NCI-H526 treated with DMSO at 0.1 percent for 48 hours (cell line): ENCODE data around the gene THAP2.

Experiments used
- DNase-seq: peaks from one replicate; lab custom pipeline; 2025; lab: John Stamatoyannopoulos, UW

THAP2 gene

GRCh38 chr12:71663561-71664410 lies at the start of gene THAP2, which contains the start of gene ZFC3H1:
TSS of gene THAP2 (plus strand) at chr12:71664301. CDS start at chr12:71664510, 209 bp downstream.
TSS of gene ZFC3H1 (minus strand) at chr12:71663848. CDS start at chr12:71663610, 238 bp downstream.
- peak; percentile 99 for DNase-seq

DNA sequence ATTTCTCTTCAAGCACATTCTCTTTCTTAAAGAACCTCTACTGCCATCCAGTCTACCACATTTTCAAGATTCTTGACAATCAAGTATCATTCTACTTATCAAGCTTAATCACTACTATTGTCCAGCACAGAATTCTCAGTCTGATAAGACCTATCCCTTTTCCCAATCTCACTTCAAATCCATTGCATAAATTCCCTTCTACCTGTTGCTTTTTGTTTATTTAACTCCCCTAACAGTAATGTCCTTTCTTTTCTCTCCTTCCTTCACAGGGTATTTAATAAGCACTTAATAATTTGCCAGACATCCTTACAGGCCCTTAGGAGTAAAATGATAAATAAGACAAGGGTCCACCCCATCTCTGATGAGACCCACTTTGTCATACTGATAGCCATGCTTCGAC lies 42.2 kb upstream of the THAP2 start:
- no peak for DNase-seq

GRCh38 chr12:71625476-71625875 lies 38.6 kb upstream of the THAP2 start:
- no peak for DNase-seq

DNA sequence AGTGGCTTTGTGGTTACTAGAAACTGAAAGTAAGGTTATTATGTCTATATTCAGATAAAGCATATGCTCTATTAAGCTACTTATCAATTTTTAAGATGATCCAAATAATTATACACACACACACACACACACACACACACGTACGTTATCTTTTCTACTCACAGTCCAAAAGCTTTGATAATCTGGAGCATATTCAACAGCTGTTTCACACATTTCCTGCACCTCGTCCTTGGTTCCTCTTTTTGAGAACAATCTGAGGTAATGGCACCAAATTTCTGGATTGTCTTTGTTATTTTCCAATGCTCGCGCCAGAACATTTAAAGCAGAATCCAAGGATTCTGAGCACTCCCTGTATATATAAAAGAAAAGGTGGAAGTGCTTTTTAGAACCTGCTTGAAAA lies 38.0 kb upstream of the THAP2 start:
- DNase-seq, result no peak

DNA sequence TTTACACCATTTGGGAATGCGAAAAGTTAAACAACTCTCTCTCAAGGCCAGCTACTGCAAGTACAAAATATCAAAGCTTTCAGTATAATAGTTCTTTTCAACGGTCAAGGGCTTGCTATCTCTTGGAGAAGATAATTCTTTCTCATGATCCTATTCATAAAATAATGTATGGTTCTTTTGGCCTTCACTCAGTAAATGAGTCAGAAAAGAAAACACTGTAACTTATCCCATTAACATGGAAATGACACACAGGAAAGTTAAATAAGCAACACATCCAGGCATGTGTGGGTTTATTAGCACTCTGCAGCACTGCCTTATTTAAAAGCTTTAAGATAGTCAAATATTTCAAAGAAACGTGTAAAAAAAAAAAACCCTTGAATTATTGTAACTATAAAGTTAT lies 37.3 kb upstream of the THAP2 start:
- DNase-seq, result no peak

DNA sequence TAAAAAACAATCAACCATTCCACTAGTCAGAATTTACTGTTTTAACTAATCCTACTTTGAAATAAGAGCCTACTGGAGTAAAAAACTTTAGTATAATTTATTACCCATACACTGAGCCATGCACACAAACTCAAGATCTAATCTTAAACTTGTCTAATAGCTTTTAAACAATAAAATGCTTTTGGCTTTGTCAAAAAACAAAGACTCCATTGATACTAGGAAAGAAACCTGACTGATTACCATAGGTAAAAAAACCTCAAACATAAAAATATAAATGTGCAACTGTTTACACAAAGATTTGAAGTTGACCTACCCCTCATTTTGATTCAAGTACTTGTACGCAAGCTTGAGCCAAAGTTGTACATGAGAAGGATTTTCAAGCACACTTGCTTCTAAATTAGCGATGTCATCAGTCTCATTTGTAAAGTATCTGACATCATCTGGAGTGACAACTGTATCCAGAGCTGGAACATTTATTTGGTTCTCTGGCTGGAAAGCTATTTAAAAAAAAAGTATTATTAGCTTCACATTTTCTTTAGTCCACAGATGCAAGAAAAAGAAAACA lies 36.6 kb upstream of the THAP2 start:
- DNase-seq, result no peak

GRCh38 chr12:71636704-71637115 lies 27.4 kb upstream of the THAP2 start:
- peak; percentile 13 for DNase-seq

DNA sequence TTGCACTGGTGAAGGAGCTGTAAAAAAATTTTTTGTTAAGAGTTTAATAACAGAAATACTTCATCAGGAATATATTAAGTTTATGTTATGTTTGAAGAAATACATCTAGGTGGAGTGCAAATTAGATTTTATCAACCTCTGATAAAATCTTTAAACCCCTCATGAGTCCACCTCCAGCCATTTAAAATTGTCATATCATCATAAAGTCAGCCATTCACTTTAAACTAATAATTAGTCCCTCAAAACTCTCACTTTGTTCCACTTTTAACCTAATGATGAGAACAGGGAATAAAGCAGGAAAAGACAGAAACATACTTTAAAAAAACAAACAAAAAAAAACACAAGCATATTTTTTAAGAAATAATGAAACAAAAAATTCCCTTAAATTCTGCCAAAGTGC lies 25.6 kb upstream of the THAP2 start:
- no peak for DNase-seq

DNA sequence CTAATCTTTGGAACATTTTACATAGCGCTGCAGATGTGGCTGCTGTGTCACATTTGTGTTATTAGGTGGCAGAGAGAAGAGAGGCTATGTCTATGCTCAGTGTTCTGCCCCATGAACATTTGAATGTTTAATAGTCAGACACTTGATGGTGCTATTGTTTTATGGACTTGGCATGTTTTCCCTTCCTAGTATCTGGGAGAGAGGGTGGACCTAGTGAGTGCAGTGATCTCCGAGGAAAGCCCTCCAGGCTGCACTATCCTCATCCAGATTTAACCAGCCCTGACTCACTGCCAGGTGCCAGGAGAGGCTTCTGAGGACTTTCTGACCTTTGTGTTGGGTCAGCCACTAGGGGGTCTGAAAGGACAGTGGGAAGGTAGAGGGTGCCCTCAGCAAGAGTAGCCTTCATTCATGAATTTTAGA lies 24.8 kb upstream of the THAP2 start:
- no peak for DNase-seq

DNA sequence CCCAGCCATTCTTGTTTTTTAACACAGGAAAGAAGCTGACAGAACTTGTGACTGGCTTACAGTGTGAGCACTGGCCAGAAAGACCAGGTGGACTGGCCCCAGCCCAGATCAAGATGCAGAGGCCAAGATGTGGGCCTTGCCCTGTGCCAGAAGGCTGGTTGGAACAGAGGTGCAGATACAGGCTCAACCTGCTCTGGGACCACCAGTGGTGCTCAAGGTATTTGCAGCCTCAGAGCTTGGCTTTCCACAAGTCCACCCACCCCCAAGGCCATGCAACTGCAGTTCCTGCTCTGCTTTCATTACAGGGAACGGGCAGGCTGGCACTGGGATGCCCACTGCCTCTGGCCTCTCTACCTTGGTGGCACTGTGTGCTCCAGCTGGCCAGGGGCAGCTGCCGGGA lies 23.8 kb upstream of the THAP2 start:
- no peak for DNase-seq

GRCh38 chr12:71641390-71641789 lies 22.7 kb upstream of the THAP2 start:
- no peak for DNase-seq

DNA sequence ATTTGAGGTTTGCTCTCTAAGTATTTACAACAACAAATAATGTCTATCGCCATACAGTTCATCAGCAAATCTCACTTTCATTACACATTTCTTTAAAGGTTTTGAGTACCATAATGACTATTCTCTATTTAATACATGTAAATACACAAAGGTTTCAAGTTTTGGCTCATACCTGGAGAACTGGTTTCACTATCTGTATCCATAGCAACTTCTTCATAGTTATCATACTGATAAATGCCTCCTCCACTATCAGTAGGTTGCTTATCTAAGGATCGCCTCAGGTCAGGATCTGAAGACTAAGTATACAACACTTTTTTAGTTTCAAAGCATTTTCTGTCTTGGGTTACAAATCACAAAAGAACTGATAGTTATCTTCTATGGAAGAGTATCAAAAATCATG lies 21.8 kb upstream of the THAP2 start:
- DNase-seq, result no peak

DNA sequence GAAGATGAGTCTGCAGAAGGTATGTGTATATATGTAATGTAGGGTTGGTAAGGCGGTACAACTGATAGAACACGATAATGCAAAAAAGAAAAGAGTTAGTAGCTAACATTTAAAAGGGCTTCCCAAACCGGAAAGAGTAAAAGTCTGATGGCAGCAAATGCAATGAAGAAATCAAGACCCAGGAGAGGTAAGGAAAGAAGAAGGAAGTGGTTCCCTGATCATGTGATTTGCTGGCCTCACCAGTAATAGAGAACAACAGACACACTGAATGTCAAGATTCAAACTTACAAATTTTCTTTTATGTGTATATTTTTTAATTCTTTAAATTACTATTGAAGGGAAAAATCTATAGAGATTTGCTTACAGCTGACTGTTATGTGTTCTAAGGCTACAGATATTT lies 18.8 kb upstream of the THAP2 start:
- DNase-seq, result no peak

- no peak for DNase-seq
Observed at GRCh38 chr12:71646512-71646911, 17.6 kb upstream of the THAP2 start.

GRCh38 chr12:71648537-71648936 lies 15.6 kb upstream of the THAP2 start:
- DNase-seq, result no peak

DNA sequence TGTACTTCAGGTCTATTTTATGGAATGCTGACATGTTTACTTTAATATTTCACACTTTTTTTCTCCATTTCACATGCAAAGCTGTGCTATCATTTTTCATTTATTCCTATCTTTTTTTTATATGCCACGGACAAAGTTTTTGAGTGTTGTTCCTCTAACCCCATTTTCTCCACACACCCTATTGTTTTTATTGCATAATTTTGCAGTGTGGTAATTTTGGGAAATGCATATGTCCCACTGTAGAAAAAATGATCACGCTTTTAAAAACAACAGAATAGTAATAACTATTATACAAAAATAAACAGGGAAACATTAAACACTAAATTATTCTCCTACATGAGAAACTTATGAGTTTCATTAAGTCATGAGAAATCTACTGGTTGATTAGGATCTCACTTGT lies 14.7 kb upstream of the THAP2 start:
- no peak for DNase-seq

DNA sequence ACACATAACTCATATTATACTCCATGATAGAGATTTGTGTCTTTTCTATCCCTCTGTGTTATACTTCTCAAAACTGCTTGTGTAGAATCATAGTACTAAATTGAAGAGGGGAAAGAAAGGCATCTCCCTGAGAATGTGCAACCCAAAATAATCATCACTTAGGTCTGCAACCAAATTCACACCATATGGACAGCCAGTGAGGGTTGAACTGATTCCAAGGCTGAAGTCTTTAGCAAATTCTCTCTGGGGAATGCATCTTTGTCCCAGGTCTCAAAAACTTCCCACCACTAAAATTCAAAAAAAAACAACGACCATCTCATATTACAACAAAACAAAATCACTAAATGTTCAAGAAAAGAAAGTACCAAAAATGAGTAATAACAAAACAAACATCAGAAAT lies 11.4 kb upstream of the THAP2 start:
- no peak for DNase-seq

GRCh38 chr12:71653137-71653536 lies 11.0 kb upstream of the THAP2 start:
- DNase-seq, result no peak

- DNase-seq, result no peak
Observed at GRCh38 chr12:71654200-71654599, 9.9 kb upstream of the THAP2 start.

- no peak for DNase-seq
Observed at GRCh38 chr12:71655495-71655894, 8.6 kb upstream of the THAP2 start.

DNA sequence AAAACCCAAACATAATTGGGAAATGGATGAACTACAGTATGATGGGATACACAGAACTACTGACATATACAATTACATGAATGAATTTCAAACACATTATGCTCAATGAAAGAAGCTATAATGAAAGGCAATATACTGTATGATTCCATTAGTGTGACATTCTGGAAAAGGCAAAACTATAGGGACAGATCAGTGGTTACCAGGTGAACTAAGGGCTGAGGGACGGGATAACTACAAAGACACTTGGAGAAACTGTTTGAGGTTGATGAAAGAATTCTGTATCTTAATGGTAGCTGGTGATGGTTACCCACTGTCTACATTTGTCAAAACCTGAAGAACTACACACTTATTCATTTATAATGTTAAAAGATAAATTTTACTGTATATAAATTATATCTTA lies 8.2 kb upstream of the THAP2 start:
- DNase-seq, result no peak

DNA sequence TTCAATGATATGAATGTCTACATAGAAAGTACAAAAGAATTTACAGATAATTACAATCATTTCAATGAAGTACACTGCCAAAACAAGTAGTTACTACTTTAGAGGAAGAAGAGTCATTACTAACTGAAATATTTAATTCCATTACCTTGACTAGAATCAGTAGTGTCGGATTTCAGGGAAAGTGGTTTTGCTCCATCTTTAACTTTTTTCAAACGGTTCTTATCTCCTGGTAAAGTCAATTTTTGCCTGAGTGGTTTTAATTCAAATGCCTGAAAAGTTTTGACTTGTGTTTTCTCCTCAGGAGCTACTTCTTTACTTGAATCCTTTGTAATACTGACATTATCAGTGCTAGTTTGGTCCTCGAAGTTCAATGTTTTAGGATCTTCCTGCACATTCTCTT lies 7.4 kb upstream of the THAP2 start:
- no peak for DNase-seq

DNA sequence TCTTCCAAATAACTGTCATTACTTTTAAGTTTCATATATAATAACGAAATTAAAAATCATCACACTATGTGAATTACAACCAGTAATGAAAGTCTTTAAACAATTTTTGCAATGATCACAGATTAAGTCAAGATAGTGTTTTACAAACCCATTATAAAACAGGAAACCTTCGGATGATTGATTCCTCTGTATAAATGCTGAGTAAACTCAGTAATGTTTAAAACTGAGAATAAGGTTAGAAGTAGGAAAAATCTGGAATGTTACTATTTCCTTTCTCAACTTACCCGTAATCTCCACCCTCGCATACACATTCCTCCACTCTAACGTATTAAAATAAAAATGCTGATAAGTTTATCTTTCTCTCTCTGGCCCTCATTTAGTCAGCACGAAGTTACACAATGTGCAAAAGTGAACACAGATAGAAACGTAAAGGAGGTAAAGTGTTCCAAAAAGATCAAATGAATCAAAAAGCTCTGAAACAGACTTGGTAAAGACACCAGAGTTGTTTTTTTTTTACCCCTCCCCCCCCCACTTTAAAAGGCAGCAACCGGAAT lies 2.0 kb upstream of the THAP2 start:
- DNase-seq, result no peak
